Neural progenitor cell (in vitro differentiated cells): ENCODE data around the gene APOB.

Experiments used
- CTCF ChIP-seq: fragments of 200-600 bp; sonication (generic); IDR thresholded peaks from 2 replicates; pipeline ENCODE4 v1.5.1; 2017; ENCODE audit warnings: antibody characterized with exemption, mild to moderate bottlenecking
- EZH2 ChIP-seq: fragments of 200-600 bp; sonication (generic); IDR thresholded peaks from 2 replicates; pipeline ENCODE4 v1.6.1; 2017; ENCODE audit warnings: antibody characterized with exemption, mild to moderate bottlenecking, moderate library complexity

DNA sequence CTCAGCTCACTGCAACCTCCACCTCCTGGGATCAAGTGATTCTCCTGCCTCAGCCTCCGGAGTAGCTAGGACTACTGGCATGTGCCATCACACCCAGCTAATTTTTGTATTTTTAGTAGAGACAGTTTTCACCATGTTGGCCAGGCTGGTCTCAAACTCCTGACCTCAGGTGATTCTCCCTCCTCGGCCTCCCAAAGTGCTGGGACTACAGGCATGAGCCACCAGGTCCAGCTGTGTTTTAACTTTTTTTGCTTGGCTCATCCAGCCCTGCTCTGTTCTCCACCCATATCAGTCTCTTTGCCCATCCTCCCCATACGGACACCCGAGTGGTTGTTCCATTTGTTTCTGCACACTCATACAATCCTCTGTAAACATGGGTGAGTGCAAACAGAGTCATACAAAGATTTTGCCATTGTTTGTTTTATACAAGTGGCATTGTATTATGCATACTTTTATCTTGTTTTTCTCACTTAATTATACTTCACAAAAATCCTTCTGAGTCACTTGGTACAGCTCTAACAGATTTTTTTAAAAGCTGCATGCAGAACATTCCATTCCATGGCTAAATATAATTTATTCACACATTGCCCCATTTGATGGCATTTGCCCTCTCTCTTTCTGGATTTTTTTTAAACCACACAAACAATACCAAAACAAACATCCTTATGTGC lies 5.3 kb downstream of the APOB start:
- no peak for TF ChIP-seq CTCF
- TF ChIP-seq EZH2: no peak
